Natural killer cell treated with Interleukin-12 subunit alpha and Interleukin-12 subunit beta and Interleukin-15 and Interleukin-18, amount 100 ng/mL, for 72 hours (primary cell): ENCODE results near the gene VPREB1. TPM values are rescaled to one million over a fixed set of nuclear protein-coding genes. Genes with fewer than 3 reads are reported as not detected.
"Not testable (repeated sequence)": the region's sequence is repeated elsewhere in the genome, so short reads cannot be mapped to it uniquely, and the experiment has no call there.

Experiments used
- ATAC-seq, 2 donors: fragments of 150-1000 bp; cut with Tn5 transposase in 1 of 2; sonication (Bioruptor Pico), chemical (Tn5 transposase) in 1 of 2; 2 replicates each; pipeline ENCODE4 v1.10.0; 2021
- DNase-seq: peaks from one replicate; pipeline ENCODE4 v3.0.0; 2022; ENCODE audit warnings: low spot score
- H3K27ac Mint-ChIP-seq, 2 donors: 1 replicate in 1 of 2; 2 replicates in 1 of 2; pipeline ENCODE4 v1.8.0; 2022; ENCODE audit warnings: mixed read lengths in 2 of 2, mild to moderate bottlenecking in 1 of 2, moderate library complexity in 1 of 2
- H3K27me3 Mint-ChIP-seq, 2 donors: 1 replicate in 1 of 2; 2 replicates in 1 of 2; pipeline ENCODE4 v1.8.0; 2022; ENCODE audit warnings: mixed read lengths in 2 of 2
- H3K36me3 Mint-ChIP-seq: one replicate; pipeline ENCODE4 v1.8.0; 2022; ENCODE audit warnings: mixed read lengths
- H3K4me1 Mint-ChIP-seq, 2 donors: 1 replicate in 1 of 2; 2 replicates in 1 of 2; pipeline ENCODE4 v1.8.0; 2022; ENCODE audit warnings: low read depth in 2 of 2, mixed read lengths in 2 of 2, mild to moderate bottlenecking in 1 of 2
- H3K4me3 Mint-ChIP-seq: one replicate; pipeline ENCODE4 v1.8.0; 2022; ENCODE audit warnings: mixed read lengths
- H3K9me3 Mint-ChIP-seq: 2 replicates; pipeline ENCODE4 v1.8.0; 2022; ENCODE audit warnings: mixed read lengths
- total RNA-seq, 2 donors: library from RNA; stranded (reverse); gene quantifications; one replicate each; pipeline ENCODE4 v1.2.3, GENCODE V29; 2022

The VPREB1 gene
- total RNA-seq, 2 donors from 2014 or later = not detected

DNA sequence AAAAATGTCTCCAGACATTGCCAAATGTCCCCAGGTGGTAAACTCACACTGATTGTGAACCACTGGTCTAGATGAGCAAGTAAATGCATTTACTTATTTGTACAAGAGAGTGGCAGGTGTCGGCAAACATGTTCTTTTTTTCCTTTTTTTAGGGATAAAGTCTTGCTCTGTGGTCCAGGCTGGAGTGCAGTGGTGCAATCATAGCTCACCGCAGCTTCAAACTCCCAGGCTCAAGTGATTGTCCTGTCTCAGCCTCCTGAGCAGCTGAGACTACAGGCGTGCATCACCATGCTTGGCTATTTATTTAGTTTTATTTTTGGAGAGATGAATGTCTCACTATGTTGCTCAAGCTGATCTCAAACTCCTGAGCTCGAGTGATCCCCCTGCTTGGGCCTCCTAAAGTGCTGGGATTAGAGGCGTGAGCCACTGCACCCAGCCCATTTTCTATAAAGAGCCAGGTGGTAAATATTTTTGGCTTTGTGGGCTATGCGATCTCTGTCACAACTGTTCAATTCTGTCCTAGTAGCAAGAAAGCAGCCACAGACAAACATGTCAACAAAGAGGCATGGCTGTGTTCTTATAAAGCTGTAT is 1.4 kb downstream of the VPREB1 start:
- ATAC-seq = no peak
- Mint-ChIP-seq H3K9me3 (no peaks in the 10 kb centered on the region), H3K27me3 (peaks cover 2 to 14% of the 10 kb centered on the region in 2 donors), H3K4me1 (peaks cover 7 to 9% of the 10 kb centered on the region in 2 donors), H3K27ac (no peak overlapping the region), H3K36me3 (no peaks in the 10 kb centered on the region), H3K4me3 (no peak overlapping the region)
- DNase-seq = no peak

DNA sequence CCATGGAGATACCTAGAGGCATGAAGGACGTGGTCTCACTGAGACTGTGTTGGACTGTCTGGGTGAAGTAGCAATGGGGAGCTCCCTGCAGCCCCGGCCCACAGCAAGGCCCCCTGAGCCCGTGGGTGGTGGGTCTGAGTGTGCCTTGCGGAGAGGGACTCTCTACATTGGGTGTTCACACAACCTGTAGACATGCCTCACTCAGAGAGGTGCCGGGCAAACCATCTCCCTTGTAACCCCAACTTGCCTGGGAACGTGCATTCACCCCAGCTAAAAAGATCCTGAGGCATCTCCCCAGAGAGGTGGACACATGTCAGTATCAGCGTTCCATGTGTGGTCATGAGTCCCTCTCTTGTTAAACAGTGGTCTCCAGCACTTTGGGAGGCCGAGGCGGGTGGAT is 2.1 kb downstream of the VPREB1 start:
- Mint-ChIP-seq H3K9me3 (no peaks in the 10 kb centered on the region), H3K27ac (no peak overlapping the region), H3K4me3 (no peak overlapping the region), H3K4me1 (peaks cover 7 to 9% of the 10 kb centered on the region in 2 donors), H3K36me3 (no peaks in the 10 kb centered on the region), H3K27me3 (peaks cover 2 to 8% of the 10 kb centered on the region in 2 donors)
- DNase-seq = no peak
- ATAC-seq = peak in 1 of 2 donors; percentile 27

- DNase-seq (no peak), ATAC-seq (no peak)
- H3K27me3 Mint-ChIP-seq = peaks cover 0 to 2% of the 10 kb centered on the region in 2 donors
- no peaks in the 10 kb centered on the region for H3K36me3 Mint-ChIP-seq
- H3K4me3 Mint-ChIP-seq = no peak overlapping the region
- H3K4me1 Mint-ChIP-seq = peaks cover 7 to 9% of the 10 kb centered on the region in 2 donors
- no peak overlapping the region for H3K27ac Mint-ChIP-seq
- no peaks in the 10 kb centered on the region for H3K9me3 Mint-ChIP-seq
These were observed 4.3 kb downstream of the VPREB1 start for GRCh38 chr22:22248878-22249277.

- not testable (repeated sequence) for H3K4me3 Mint-ChIP-seq, H3K4me1 Mint-ChIP-seq, DNase-seq, H3K27ac Mint-ChIP-seq, ATAC-seq, H3K27me3 Mint-ChIP-seq, H3K36me3 Mint-ChIP-seq, H3K9me3 Mint-ChIP-seq
These were observed 6.1 kb downstream of the VPREB1 start for GRCh38 chr22:22250651-22251050.

DNA sequence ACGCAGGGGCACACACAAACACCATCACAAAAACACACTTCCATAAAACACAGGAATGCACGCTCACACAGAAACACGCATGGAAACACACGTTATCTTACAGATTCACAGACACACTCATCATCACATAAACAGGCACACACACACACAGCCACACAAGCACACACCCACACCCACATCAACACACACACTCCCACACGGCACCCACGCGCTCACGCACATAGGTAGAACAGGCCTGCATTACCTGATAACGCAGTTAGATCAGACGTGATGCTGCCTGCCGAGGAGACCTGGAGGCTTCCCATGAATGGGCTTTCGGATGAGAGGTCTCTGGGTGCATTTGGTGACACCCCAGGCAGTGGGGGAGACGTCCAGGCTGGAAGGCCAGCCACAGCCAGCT is 11.5 kb downstream of the VPREB1 start:
- not testable (repeated sequence) for H3K9me3 Mint-ChIP-seq, H3K27ac Mint-ChIP-seq

DNA sequence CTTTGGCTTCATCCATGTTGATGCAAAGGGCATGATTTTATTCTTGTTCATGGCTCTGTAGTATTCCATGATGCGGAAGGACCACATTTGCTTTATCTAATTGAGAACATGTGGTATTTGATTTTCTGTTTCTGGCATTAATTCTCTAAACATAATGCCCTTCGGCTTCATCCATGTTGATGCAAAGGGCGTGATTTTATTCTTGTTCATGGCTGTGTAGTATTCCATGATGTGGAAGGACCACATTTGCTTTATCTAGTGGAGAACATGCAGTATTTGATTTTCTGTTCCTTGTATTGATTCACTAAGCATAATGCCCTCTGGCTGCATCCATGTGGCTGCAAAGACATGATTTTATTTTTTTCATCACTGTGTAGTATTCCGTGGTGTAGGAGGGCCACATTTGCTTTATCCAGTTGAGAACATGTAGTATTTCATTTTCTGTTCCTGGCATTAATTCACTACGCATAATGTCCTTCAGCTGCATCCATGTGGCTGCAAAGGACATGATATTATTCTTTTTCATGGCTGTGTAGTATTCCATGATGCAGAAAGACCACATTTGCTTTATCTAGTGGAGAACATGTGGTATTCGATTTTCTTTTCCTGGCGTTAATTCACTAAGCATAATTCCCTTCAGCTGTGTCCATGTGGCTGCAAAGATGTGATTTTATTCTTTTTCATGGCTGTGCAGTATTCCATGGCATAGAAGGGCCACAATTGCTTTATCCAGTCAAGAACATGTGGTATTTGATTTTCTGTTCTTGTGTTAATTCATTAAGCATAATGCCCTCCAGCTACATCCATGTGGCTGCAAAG is 14.2 kb downstream of the VPREB1 start:
- H3K27ac Mint-ChIP-seq, H3K9me3 Mint-ChIP-seq, H3K4me1 Mint-ChIP-seq, DNase-seq, H3K36me3 Mint-ChIP-seq, ATAC-seq, H3K27me3 Mint-ChIP-seq, H3K4me3 Mint-ChIP-seq: not testable (repeated sequence)

More for the DNA sequence above, 11.5 kb downstream of the VPREB1 start:
- not testable (repeated sequence) for H3K36me3 Mint-ChIP-seq, H3K4me1 Mint-ChIP-seq, H3K4me3 Mint-ChIP-seq, DNase-seq, ATAC-seq, H3K27me3 Mint-ChIP-seq

DNA sequence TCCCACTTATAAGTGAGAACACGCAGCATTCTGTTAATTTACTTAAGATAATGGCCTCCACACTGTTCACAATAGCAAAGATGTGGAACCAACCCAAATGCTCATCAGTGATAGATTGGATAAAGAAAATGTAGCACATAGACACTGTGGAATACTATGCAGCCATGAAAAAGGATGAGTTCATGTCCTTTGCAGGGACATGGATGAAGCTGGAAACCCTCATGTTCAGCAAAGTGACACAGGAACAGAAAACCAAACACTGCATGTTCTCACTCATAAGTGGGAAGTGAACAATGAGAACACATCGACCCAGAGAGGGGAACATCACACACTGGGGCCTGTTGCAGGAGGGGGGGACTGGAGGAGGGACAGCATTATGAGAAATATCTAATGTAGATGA is 15.6 kb downstream of the VPREB1 start:
- DNase-seq, H3K9me3 Mint-ChIP-seq, H3K4me3 Mint-ChIP-seq, H3K36me3 Mint-ChIP-seq, H3K4me1 Mint-ChIP-seq, ATAC-seq, H3K27me3 Mint-ChIP-seq, H3K27ac Mint-ChIP-seq: not testable (repeated sequence)

DNA sequence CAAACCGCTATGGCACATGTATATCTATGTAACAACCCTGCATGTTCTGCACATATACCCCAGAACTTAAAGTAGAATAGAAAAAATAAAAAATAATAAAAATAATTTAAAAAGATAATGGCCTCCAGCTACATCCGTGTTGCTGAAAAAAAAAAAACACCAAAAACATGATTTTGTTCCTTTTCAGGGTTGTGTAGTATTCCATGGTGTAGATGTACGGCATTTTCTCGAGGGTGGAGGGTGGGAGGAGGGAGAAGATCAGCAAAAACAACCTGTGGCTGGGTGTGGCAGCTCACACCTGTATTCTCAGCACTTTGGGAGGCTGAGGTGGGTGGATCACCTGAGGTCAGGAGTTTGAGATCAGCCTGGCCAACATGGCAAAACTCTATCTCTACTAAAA is 16.0 kb downstream of the VPREB1 start:
- DNase-seq, H3K4me3 Mint-ChIP-seq, H3K27me3 Mint-ChIP-seq, H3K36me3 Mint-ChIP-seq, H3K4me1 Mint-ChIP-seq, H3K27ac Mint-ChIP-seq, ATAC-seq, H3K9me3 Mint-ChIP-seq: not testable (repeated sequence)

DNA sequence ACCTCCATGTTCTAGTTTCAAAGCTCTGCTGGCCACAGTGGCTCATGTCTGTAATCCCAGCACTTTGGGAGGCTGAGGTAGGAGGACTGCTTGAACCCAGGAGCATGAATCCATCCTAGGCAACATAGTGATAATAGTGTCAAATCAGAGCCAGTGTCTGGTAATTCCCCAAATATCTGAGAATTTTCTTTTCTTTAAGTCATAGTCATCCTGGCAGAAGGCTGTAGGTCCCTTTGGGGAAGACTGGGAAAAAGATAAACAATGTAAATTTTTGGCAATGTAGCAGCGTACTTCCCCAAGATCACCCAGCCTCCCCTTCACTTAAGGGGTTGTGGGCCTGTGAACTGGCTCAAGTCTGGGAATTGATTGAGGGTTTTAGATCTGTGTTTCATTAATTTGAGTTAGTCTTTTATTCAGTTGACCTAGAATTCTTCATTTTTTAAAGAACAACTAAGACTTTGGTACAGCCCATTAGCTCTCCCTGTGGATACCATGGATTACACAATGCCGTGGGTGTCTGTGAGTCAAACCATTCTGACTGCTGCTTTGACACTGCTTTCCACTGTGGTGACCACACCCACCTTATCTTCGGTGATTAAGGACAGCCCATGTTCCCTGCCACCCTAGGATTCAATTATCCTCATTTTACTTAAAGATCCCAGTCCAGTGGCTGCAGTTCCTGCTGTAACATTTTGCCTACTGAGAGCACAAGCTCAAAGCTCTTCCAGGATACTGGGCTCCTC is 17.9 kb downstream of the VPREB1 start:
- not testable (repeated sequence) for H3K27ac Mint-ChIP-seq, H3K4me1 Mint-ChIP-seq, H3K9me3 Mint-ChIP-seq, ATAC-seq, H3K36me3 Mint-ChIP-seq, DNase-seq, H3K4me3 Mint-ChIP-seq, H3K27me3 Mint-ChIP-seq

GRCh38 chr22:22263823-22264222 is 19.2 kb downstream of the VPREB1 start:
- not testable (repeated sequence) for H3K4me3 Mint-ChIP-seq, H3K27me3 Mint-ChIP-seq, ATAC-seq, H3K4me1 Mint-ChIP-seq, H3K9me3 Mint-ChIP-seq, DNase-seq, H3K36me3 Mint-ChIP-seq, H3K27ac Mint-ChIP-seq

GRCh38 chr22:22270036-22270676 is 25.6 kb downstream of the VPREB1 start:
- not testable (repeated sequence) for H3K4me3 Mint-ChIP-seq, ATAC-seq, H3K27me3 Mint-ChIP-seq, H3K27ac Mint-ChIP-seq, H3K4me1 Mint-ChIP-seq, H3K9me3 Mint-ChIP-seq, H3K36me3 Mint-ChIP-seq, DNase-seq

- H3K36me3 Mint-ChIP-seq, H3K9me3 Mint-ChIP-seq, H3K27me3 Mint-ChIP-seq, H3K4me3 Mint-ChIP-seq, H3K27ac Mint-ChIP-seq, DNase-seq, H3K4me1 Mint-ChIP-seq, ATAC-seq: not testable (repeated sequence)
These were observed 32.8 kb downstream of the VPREB1 start for GRCh38 chr22:22277423-22277822.

DNA sequence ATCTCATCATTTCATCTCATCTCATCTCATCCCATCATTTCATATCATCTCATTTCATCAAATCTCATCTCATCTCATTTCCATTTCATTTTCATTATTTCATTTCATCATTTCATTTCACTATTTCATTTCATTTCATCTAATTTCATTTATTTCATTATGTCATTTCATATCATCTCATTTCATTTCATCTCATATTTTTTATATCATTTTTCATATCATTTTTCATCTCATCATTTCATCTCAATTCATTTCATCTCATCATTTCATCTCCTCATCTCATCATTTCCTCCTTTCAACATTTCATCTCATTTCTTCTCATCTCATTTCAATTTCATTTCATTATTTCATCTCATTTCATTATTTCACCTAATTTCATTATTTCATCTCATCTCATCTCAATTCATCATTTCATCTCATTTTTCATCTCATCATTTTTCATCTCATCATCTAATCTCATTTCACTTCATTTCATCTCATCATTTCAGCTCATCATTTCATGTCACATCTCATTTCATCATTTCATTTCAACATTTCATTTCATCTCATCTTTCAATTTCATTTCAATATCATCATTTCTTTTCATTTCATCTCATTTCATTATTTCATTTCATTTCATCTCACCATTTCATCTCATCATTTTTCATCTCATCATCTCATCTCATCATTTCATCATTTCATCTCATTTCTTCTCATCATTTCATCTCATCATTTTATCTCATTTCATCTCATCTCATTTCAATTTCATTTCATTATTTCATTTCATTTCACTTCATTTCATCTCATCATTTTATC is 40.6 kb downstream of the VPREB1 start:
- H3K27ac Mint-ChIP-seq, H3K27me3 Mint-ChIP-seq, H3K4me3 Mint-ChIP-seq, ATAC-seq, H3K9me3 Mint-ChIP-seq, H3K4me1 Mint-ChIP-seq, H3K36me3 Mint-ChIP-seq, DNase-seq: not testable (repeated sequence)
